Measurements from ENCODE around the gene COL4A2.

COL4A2 gene

GRCh38 chr13:110407021-110407420, 99.9 kb downstream of the COL4A2 start:
- DNase-seq, result no peak

- DNase-seq, result no peak
These were observed 100.4 kb downstream of the COL4A2 start for GRCh38 chr13:110407531-110407930.

GRCh38 chr13:110408286-110408685, 101.2 kb downstream of the COL4A2 start:
- DNase-seq, result no peak

GRCh38 chr13:110409581-110409992, 102.5 kb downstream of the COL4A2 start:
- DNase-seq, result no peak

GRCh38 chr13:110410000-110410399, 102.9 kb downstream of the COL4A2 start:
- no peak for DNase-seq

- DNase-seq, result no peak
These were observed 104.0 kb downstream of the COL4A2 start for GRCh38 chr13:110410936-110411687.

- DNase-seq, result no peak
These were observed 104.6 kb downstream of the COL4A2 start for GRCh38 chr13:110411688-110412059.

- DNase-seq, result no peak
These were observed 105.2 kb downstream of the COL4A2 start for GRCh38 chr13:110412132-110412914.

GRCh38 chr13:110413016-110413675, 106.1 kb downstream of the COL4A2 start:
- DNase-seq, result no peak

GRCh38 chr13:110413676-110414040, 106.6 kb downstream of the COL4A2 start:
- DNase-seq, result no peak

GRCh38 chr13:110414283-110414682, 107.2 kb downstream of the COL4A2 start:
- DNase-seq, result no peak

GRCh38 chr13:110414931-110415330, 107.8 kb downstream of the COL4A2 start:
- no peak for DNase-seq

- DNase-seq, result no peak
These were observed 108.6 kb downstream of the COL4A2 start for GRCh38 chr13:110415669-110416068.

GRCh38 chr13:110416131-110417025, 109.3 kb downstream of the COL4A2 start:
- no peak for DNase-seq

GRCh38 chr13:110418944-110419343, 111.9 kb downstream of the COL4A2 start:
- DNase-seq, result no peak

- no peak for DNase-seq
These were observed 112.3 kb downstream of the COL4A2 start for GRCh38 chr13:110419381-110419791.

GRCh38 chr13:110419946-110420345, 112.9 kb downstream of the COL4A2 start:
- no peak for DNase-seq

GRCh38 chr13:110420626-110421025, 113.5 kb downstream of the COL4A2 start:
- DNase-seq, result no peak

- DNase-seq, result no peak
These were observed 114.0 kb downstream of the COL4A2 start for GRCh38 chr13:110421061-110421460.

GRCh38 chr13:110421696-110422385, 114.8 kb downstream of the COL4A2 start:
- peak; percentile 66 for DNase-seq

GRCh38 chr13:110422913-110423688, 116.0 kb downstream of the COL4A2 start:
- DNase-seq, result no peak

Data from KG1 (cell line).